ENCODE results near the gene FOXP1.

Gene FOXP1

GRCh38 chr3:71461114-71461513 lies 122.4 kb downstream of the FOXP1 start:
- TF ChIP-seq, protein P1, sequence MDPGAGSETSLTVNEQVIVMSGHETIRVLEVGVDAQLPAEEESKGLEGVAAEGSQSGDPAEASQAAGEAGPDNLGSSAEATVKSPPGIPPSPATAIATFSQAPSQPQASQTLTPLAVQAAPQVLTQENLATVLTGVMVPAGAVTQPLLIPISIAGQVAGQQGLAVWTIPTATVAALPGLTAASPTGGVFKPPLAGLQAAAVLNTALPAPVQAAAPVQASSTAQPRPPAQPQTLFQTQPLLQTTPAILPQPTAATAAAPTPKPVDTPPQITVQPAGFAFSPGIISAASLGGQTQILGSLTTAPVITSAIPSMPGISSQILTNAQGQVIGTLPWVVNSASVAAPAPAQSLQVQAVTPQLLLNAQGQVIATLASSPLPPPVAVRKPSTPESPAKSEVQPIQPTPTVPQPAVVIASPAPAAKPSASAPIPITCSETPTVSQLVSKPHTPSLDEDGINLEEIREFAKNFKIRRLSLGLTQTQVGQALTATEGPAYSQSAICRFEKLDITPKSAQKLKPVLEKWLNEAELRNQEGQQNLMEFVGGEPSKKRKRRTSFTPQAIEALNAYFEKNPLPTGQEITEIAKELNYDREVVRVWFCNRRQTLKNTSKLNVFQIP (CRISPR knock-in tag; IDR thresholded peaks at IDR 0.05; ENCODE audit: borderline replicate concordance, low read depth): no peak
- no peak for TF ChIP-seq ZFP3 (CRISPR knock-in tag; IDR thresholded peaks at IDR 0.05)
- TF ChIP-seq ISL1 (CRISPR knock-in tag; IDR thresholded peaks at IDR 0.05): no peak
- no peak for TF ChIP-seq TSHZ2 (CRISPR knock-in tag; IDR thresholded peaks at IDR 0.05)
- TF ChIP-seq, protein P2, sequence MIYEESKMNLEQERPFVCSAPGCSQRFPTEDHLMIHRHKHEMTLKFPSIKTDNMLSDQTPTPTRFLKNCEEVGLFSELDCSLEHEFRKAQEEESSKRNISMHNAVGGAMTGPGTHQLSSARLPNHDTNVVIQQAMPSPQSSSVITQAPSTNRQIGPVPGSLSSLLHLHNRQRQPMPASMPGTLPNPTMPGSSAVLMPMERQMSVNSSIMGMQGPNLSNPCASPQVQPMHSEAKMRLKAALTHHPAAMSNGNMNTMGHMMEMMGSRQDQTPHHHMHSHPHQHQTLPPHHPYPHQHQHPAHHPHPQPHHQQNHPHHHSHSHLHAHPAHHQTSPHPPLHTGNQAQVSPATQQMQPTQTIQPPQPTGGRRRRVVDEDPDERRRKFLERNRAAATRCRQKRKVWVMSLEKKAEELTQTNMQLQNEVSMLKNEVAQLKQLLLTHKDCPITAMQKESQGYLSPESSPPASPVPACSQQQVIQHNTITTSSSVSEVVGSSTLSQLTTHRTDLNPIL (CRISPR knock-in tag; IDR thresholded peaks at IDR 0.05; ENCODE audit: low read depth): no peak
- no peak for TF ChIP-seq ARNTL (CRISPR knock-in tag; IDR thresholded peaks at IDR 0.05; ENCODE audit: borderline replicate concordance, low read depth)
- no peak for TF ChIP-seq BACH2 (CRISPR knock-in tag; IDR thresholded peaks at IDR 0.05; ENCODE audit: borderline replicate concordance)
- no peak for TF ChIP-seq PPARA (CRISPR knock-in tag; IDR thresholded peaks at IDR 0.05; ENCODE audit: borderline replicate concordance)
- TF ChIP-seq OSR1 (CRISPR knock-in tag; IDR thresholded peaks at IDR 0.05): no peak
- no peak for TF ChIP-seq CSDC2 (CRISPR knock-in tag; IDR thresholded peaks at IDR 0.05)
- TF ChIP-seq, protein P3, sequence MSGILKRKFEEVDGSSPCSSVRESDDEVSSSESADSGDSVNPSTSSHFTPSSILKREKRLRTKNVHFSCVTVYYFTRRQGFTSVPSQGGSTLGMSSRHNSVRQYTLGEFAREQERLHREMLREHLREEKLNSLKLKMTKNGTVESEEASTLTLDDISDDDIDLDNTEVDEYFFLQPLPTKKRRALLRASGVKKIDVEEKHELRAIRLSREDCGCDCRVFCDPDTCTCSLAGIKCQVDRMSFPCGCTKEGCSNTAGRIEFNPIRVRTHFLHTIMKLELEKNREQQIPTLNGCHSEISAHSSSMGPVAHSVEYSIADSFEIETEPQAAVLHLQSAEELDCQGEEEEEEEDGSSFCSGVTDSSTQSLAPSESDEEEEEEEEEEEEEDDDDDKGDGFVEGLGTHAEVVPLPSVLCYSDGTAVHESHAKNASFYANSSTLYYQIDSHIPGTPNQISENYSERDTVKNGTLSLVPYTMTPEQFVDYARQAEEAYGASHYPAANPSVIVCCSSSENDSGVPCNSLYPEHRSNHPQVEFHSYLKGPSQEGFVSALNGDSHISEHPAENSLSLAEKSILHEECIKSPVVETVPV (CRISPR knock-in tag; IDR thresholded peaks at IDR 0.05): no peak
- TF ChIP-seq ZFP30 (CRISPR knock-in tag; IDR thresholded peaks at IDR 0.05): no peak
- no peak for TF ChIP-seq ZNF70 (CRISPR knock-in tag; IDR thresholded peaks at IDR 0.05)
- no peak for ATAC-seq

DNA sequence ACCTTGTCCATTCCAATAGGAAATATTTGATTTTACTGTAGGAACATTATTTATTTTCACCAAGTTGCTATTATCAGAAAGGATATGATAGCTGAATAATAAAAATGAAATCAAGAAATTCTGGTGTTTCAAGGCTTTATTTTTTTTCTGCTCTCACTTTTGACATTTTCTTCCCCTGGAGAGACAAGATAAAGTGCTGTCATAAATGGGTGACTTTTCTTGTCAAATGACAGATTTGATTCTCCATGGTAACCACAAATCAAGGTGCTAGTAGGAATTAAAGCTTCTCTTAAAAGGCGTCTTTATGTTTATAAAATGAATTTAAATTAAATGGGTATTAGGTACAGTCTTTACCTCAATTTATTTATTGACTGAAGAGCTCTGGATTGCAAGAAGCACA lies 124.6 kb downstream of the FOXP1 start:
- TF ChIP-seq ZFP3 (CRISPR knock-in tag; IDR thresholded peaks at IDR 0.05) (no peak), ARNTL (CRISPR knock-in tag; IDR thresholded peaks at IDR 0.05; ENCODE audit: borderline replicate concordance, low read depth) (no peak), TSHZ2 (CRISPR knock-in tag; IDR thresholded peaks at IDR 0.05) (no peak), TOX (CRISPR knock-in tag; IDR thresholded peaks at IDR 0.05; ENCODE audit: borderline replicate concordance) (no peak), SNAI2 (CRISPR knock-in tag; IDR thresholded peaks at IDR 0.05) (no peak), ZNF565 (CRISPR knock-in tag; conservative IDR thresholded peaks at IDR 0.05; ENCODE audit: low read depth) (no peak), ISL1 (CRISPR knock-in tag; IDR thresholded peaks at IDR 0.05) (no peak), CSDC2 (CRISPR knock-in tag; IDR thresholded peaks at IDR 0.05) (no peak), RARB (CRISPR knock-in tag; IDR thresholded peaks at IDR 0.05) (no peak), TCF4 (CRISPR knock-in tag; IDR thresholded peaks at IDR 0.05; ENCODE audit: borderline replicate concordance) (no peak), PPARA (CRISPR knock-in tag; IDR thresholded peaks at IDR 0.05; ENCODE audit: borderline replicate concordance) (no peak), ZNF8 (CRISPR knock-in tag; IDR thresholded peaks at IDR 0.05) (no peak), BACH2 (CRISPR knock-in tag; IDR thresholded peaks at IDR 0.05; ENCODE audit: borderline replicate concordance) (no peak), ZC3H10 (CRISPR knock-in tag; IDR thresholded peaks at IDR 0.05) (no peak), OSR1 (CRISPR knock-in tag; IDR thresholded peaks at IDR 0.05) (no peak), ESRRG (CRISPR knock-in tag; IDR thresholded peaks at IDR 0.05) (no peak)
- TF ChIP-seq, protein P2 (CRISPR knock-in tag; IDR thresholded peaks at IDR 0.05; ENCODE audit: low read depth): no peak
- TF ChIP-seq, protein P4, sequence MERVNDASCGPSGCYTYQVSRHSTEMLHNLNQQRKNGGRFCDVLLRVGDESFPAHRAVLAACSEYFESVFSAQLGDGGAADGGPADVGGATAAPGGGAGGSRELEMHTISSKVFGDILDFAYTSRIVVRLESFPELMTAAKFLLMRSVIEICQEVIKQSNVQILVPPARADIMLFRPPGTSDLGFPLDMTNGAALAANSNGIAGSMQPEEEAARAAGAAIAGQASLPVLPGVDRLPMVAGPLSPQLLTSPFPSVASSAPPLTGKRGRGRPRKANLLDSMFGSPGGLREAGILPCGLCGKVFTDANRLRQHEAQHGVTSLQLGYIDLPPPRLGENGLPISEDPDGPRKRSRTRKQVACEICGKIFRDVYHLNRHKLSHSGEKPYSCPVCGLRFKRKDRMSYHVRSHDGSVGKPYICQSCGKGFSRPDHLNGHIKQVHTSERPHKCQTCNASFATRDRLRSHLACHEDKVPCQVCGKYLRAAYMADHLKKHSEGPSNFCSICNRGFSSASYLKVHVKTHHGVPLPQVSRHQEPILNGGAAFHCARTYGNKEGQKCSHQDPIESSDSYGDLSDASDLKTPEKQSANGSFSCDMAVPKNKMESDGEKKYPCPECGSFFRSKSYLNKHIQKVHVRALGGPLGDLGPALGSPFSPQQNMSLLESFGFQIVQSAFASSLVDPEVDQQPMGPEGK (CRISPR knock-in tag; IDR thresholded peaks at IDR 0.05; ENCODE audit: borderline replicate concordance): no peak
- TF ChIP-seq, protein P1 (CRISPR knock-in tag; IDR thresholded peaks at IDR 0.05; ENCODE audit: borderline replicate concordance, low read depth): no peak
- TF ChIP-seq, protein P3 (CRISPR knock-in tag; IDR thresholded peaks at IDR 0.05): no peak
- no peak for ATAC-seq

All from SK-N-SH treated with all-trans-retinoic acid at 6 μM for 48 hours (cell line).